Smooth muscle cell (in vitro differentiated cells): ENCODE measurements around the gene TSC22D1. TPM values are rescaled to one million over a fixed set of nuclear protein-coding genes. Genes with fewer than 3 reads are reported as not detected.

ENCODE experiments used
- DNase-seq: peaks from one replicate; lab custom pipeline; 2025; ENCODE audit not compliant: unreplicated experiment; lab: John Stamatoyannopoulos, UW
- H2AFZ ChIP-seq: fragments of 200-600 bp; sonication (generic); 2 replicates; pipeline ENCODE4 v1.6.0; 2016; ENCODE audit warnings: antibody characterized with exemption, low read depth, mild to moderate bottlenecking
- H3F3A ChIP-seq: fragments of 200-600 bp; sonication (generic); 2 replicates; pipeline ENCODE4 v1.6.0; 2017; ENCODE audit warnings: antibody characterized with exemption, low read depth
- H3K27ac ChIP-seq: fragments of 200-600 bp; sonication (generic); 2 replicates; pipeline ENCODE4 v1.5.1; 2016; ENCODE audit warnings: low read depth, mild to moderate bottlenecking
- H3K27me3 ChIP-seq: fragments of 200-600 bp; sonication (generic); 2 replicates; pipeline ENCODE4 v1.6.1; 2016; ENCODE audit warnings: low read depth, mild to moderate bottlenecking
- H3K36me3 ChIP-seq: fragments of 200-600 bp; sonication (generic); 2 replicates; pipeline ENCODE4 v1.5.1; 2016; ENCODE audit warnings: low read depth
- H3K4me1 ChIP-seq: fragments of 200-600 bp; sonication (generic); 2 replicates; pipeline ENCODE4 v1.5.1; 2016; ENCODE audit warnings: low read depth
- H3K4me2 ChIP-seq: fragments of 200-600 bp; sonication (generic); 2 replicates; pipeline ENCODE4 v1.6.0; 2016; ENCODE audit warnings: mild to moderate bottlenecking
- H3K4me3 ChIP-seq: fragments of 200-600 bp; sonication (generic); 2 replicates; pipeline ENCODE4 v1.5.1; 2016; ENCODE audit warnings: mild to moderate bottlenecking
- H3K79me2 ChIP-seq: fragments of 200-600 bp; sonication (generic); 2 replicates; pipeline ENCODE4 v1.6.0; 2016; ENCODE audit warnings: low read depth, mild to moderate bottlenecking
- H3K9ac ChIP-seq: fragments of 200-600 bp; sonication (generic); 2 replicates; pipeline ENCODE4 v1.6.0; 2016; ENCODE audit warnings: low read depth
- H3K9me3 ChIP-seq: fragments of 200-600 bp; sonication (generic); replicated peaks from 2 replicates; pipeline ENCODE4 v1.5.1; 2016; ENCODE audit warnings: low read depth
- H4K20me1 ChIP-seq: fragments of 200-600 bp; sonication (generic); 2 replicates; pipeline ENCODE4 v1.6.0; 2016; ENCODE audit warnings: low read depth
- WGBS: methylation state at CpG from one replicate; pipeline ENCODE4 v1.1.7; 2016; ENCODE audit warnings: low lambda C conversion rate; 5-methylcytosine and 5-hydroxymethylcytosine counted together
- polyA plus RNA-seq: library from polyadenylated mRNA; unstranded; fragments of >200 nt; fragmentation: Nextera tagmentation; extraction: Ambion mirVana; gene quantifications from 2 replicates; pipeline ENCODE4 v1.2.1, GENCODE V29; 2016
- total RNA-seq: library from RNA; depleted of rRNA; stranded (reverse); fragments of >200 nt; gene quantifications from 2 replicates; pipeline ENCODE4 v1.2.3, GENCODE V29; 2014
- TF ChIP-seq, protein P1 (sequence below): fragments of 200-600 bp; sonication (generic); IDR thresholded peaks from 2 replicates; pipeline ENCODE4 v1.5.1; 2017; ENCODE audit warnings: borderline replicate concordance, mild to moderate bottlenecking, antibody characterized with exemption; ENCODE audit not compliant: insufficient read depth, poor library complexity, severe bottlenecking

The TSC22D1 gene
- total and polyA plus RNA-seq, 2 experiments from 2014 or later = 117 to 159 TPM

GRCh38 chr13:44574466-44574855 is 1.7 kb downstream of the TSC22D1 start:
- H2AFZ ChIP-seq = no peak overlapping the region
- H3K4me2 ChIP-seq = peak overlapping the region; percentile 95
- H3K4me3 ChIP-seq = peak overlapping the region; percentile 86
- H3K4me1 ChIP-seq = peaks cover 65% of the 10 kb centered on the region
- no peak for DNase-seq
- WGBS = 68% methylated on average over 1 of the region's 1 CpG
- no peak overlapping the region for H3K27ac ChIP-seq
- H3K36me3 ChIP-seq = no peaks in the 10 kb centered on the region
- peaks cover 63% of the 10 kb centered on the region for H4K20me1 ChIP-seq
- H3K9me3 ChIP-seq = no peaks in the 10 kb centered on the region
- peaks cover 9% of the 10 kb centered on the region for H3F3A ChIP-seq
- no peaks in the 10 kb centered on the region for H3K27me3 ChIP-seq
- no peak overlapping the region for H3K9ac ChIP-seq
- peaks cover 57% of the 10 kb centered on the region for H3K79me2 ChIP-seq
- TF ChIP-seq, protein P1, sequence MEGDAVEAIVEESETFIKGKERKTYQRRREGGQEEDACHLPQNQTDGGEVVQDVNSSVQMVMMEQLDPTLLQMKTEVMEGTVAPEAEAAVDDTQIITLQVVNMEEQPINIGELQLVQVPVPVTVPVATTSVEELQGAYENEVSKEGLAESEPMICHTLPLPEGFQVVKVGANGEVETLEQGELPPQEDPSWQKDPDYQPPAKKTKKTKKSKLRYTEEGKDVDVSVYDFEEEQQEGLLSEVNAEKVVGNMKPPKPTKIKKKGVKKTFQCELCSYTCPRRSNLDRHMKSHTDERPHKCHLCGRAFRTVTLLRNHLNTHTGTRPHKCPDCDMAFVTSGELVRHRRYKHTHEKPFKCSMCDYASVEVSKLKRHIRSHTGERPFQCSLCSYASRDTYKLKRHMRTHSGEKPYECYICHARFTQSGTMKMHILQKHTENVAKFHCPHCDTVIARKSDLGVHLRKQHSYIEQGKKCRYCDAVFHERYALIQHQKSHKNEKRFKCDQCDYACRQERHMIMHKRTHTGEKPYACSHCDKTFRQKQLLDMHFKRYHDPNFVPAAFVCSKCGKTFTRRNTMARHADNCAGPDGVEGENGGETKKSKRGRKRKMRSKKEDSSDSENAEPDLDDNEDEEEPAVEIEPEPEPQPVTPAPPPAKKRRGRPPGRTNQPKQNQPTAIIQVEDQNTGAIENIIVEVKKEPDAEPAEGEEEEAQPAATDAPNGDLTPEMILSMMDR = no peak

DNA sequence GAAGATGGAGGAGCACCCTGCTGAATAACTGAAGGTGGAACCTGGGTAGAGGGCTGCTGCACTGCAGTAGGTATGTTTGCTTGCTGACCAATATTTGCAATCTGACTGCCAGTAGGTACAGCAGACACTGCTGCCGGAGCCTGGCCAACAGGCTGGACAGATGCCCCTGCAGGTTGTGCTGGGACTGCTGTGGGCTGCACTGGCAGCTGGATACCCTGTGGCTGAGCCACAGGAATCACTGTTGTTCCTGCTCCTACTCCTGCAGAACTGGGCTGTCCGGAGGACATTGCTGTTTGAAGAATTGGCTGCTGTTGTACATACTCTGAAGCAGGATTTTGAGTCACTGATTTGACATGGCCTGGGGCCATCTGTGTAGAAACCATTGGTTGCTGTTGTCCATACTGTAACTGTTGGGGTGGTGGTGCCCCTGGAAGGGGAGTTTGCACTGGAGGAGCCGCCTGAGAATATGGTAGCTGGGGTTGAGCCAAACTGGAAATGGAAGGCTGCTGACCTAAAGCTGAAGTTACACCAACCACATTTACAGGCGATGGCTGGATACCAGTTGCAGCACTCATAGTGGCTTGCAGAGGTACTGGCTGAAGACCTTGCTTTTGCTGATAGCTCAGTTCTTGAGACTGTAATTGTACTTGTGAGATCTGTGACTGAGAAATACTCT is 2.2 kb downstream of the TSC22D1 start:
- peaks cover 61% of the 10 kb centered on the region for H3K79me2 ChIP-seq
- no peak for DNase-seq
- peaks cover 62% of the 10 kb centered on the region for H3K4me1 ChIP-seq
- TF ChIP-seq, protein P1 = peak; percentile 10
- no peak overlapping the region for H3K9ac ChIP-seq
- no peaks in the 10 kb centered on the region for H3K9me3 ChIP-seq
- H3K27ac ChIP-seq = no peak overlapping the region
- no peak overlapping the region for H2AFZ ChIP-seq
- H3F3A ChIP-seq = peaks cover 9% of the 10 kb centered on the region
- peaks cover 67% of the 10 kb centered on the region for H4K20me1 ChIP-seq
- peak overlapping the region; percentile 95 for H3K4me2 ChIP-seq
- no peaks in the 10 kb centered on the region for H3K36me3 ChIP-seq
- H3K4me3 ChIP-seq = peak overlapping the region; percentile 86
- no peaks in the 10 kb centered on the region for H3K27me3 ChIP-seq
- WGBS = 87% methylated on average over 4 of the region's 4 CpGs

GRCh38 chr13:44573071-44573470 is 3.1 kb downstream of the TSC22D1 start:
- peaks cover 70% of the 10 kb centered on the region for H3K79me2 ChIP-seq
- H3K27me3 ChIP-seq = no peaks in the 10 kb centered on the region
- TF ChIP-seq, protein P1 = no peak
- H4K20me1 ChIP-seq = peaks cover 75% of the 10 kb centered on the region
- no peak overlapping the region for H3K9ac ChIP-seq
- no peak for DNase-seq
- H2AFZ ChIP-seq = no peak overlapping the region
- H3K4me3 ChIP-seq = peak overlapping the region; percentile 43
- H3F3A ChIP-seq = peaks cover 2% of the 10 kb centered on the region
- H3K4me1 ChIP-seq = peaks cover 58% of the 10 kb centered on the region
- peak overlapping the region; percentile 95 for H3K4me2 ChIP-seq
- no peaks in the 10 kb centered on the region for H3K9me3 ChIP-seq
- WGBS = 58% methylated on average over 7 of the region's 7 CpGs
- H3K36me3 ChIP-seq = no peaks in the 10 kb centered on the region
- H3K27ac ChIP-seq = no peak overlapping the region

- H3K4me2 ChIP-seq = no peak overlapping the region
- peaks cover 67% of the 10 kb centered on the region for H4K20me1 ChIP-seq
- H3K27ac ChIP-seq = no peak overlapping the region
- no peak for DNase-seq
- H3K4me1 ChIP-seq = peaks cover 47% of the 10 kb centered on the region
- H3K9ac ChIP-seq = no peak overlapping the region
- H3K79me2 ChIP-seq = peaks cover 96% of the 10 kb centered on the region
- TF ChIP-seq, protein P1 = no peak
- no peaks in the 10 kb centered on the region for H3K36me3 ChIP-seq
- H2AFZ ChIP-seq = no peak overlapping the region
- no peak overlapping the region for H3K4me3 ChIP-seq
- H3K9me3 ChIP-seq = no peaks in the 10 kb centered on the region
- H3K27me3 ChIP-seq = no peaks in the 10 kb centered on the region
- no peaks in the 10 kb centered on the region for H3F3A ChIP-seq
Observed at GRCh38 chr13:44566601-44567000, 9.5 kb downstream of the TSC22D1 start.
